IMR-90 (cell line): ENCODE measurements around the gene ADAMTSL2. TPM values are rescaled to one million over a fixed set of nuclear protein-coding genes. Genes with fewer than 3 reads are reported as not detected.

Experiments used
- ATAC-seq: fragments of 200-7000 bp; cut with Tn5 transposase; 2 replicates; pipeline ENCODE4 v1.9.1; 2020; ENCODE audit warnings: low read depth, mild to moderate bottlenecking, moderate library complexity
- BruUV-seq: library from RNA; stranded (reverse); fragments of 400-500 nt; replicated peaks from 2 replicates; lab custom pipeline; 2021; lab: Mats Ljungman, UMichigan
- CTCF ChIA-PET: fragments of 300-600 bp; formaldehyde crosslinking; extraction: SDS; loops from one replicate; lab custom pipeline; 2021; ENCODE audit warnings: antibody characterized with exemption; lab: Yijun Ruan, JAX
- POLR2A ChIA-PET: fragments of 300-600 bp; sonication (Branson Sonifier 250); formaldehyde crosslinking; loops from one replicate; lab custom pipeline; 2022; ENCODE audit warnings: antibody characterized with exemption; ENCODE audit not compliant: unreplicated experiment; lab: Charles Lee
- DNase-seq: peaks from one replicate; pipeline ENCODE4 v3.0.0; 2013
- H2AFZ ChIP-seq: replicated peaks from 2 replicates; pipeline ENCODE3; 2013; ENCODE audit warnings: low read length, mild to moderate bottlenecking; ENCODE audit not compliant: poor library complexity
- H2AK5ac ChIP-seq: 2 replicates; pipeline ENCODE4 v1.6.1; 2013; ENCODE audit warnings: low read depth, low read length, inconsistent platforms
- H2AK9ac ChIP-seq: replicated peaks from 2 replicates; pipeline ENCODE3; 2013; ENCODE audit warnings: mild to moderate bottlenecking, low read depth, low read length, moderate library complexity; ENCODE audit not compliant: poor library complexity
- H2BK120ac ChIP-seq: 2 replicates; pipeline ENCODE4 v1.6.1; 2013; ENCODE audit warnings: low read depth, low read length, inconsistent platforms
- H2BK15ac ChIP-seq: 3 replicates; pipeline ENCODE4 v1.6.1; 2013; ENCODE audit warnings: low read depth, low read length, inconsistent platforms
- H2BK20ac ChIP-seq: 2 replicates; pipeline ENCODE4 v1.6.1; 2013; ENCODE audit warnings: low read depth, mild to moderate bottlenecking, inconsistent platforms, low read length, moderate library complexity
- H2BK5ac ChIP-seq: 2 replicates; pipeline ENCODE4 v1.6.1; 2013; ENCODE audit warnings: mild to moderate bottlenecking, low read depth, low read length, inconsistent platforms; ENCODE audit not compliant: poor library complexity, severe bottlenecking
- H3K14ac ChIP-seq: replicated peaks from 2 replicates; pipeline ENCODE4 v1.6.1; 2013; ENCODE audit warnings: low read depth, low read length, inconsistent platforms
- H3K18ac ChIP-seq: 2 replicates; pipeline ENCODE4 v1.6.1; 2013; ENCODE audit warnings: low read depth, low read length, control low read depth
- H3K23ac ChIP-seq: 2 replicates; pipeline ENCODE4 v1.6.1; 2013; ENCODE audit warnings: low read depth, low read length, inconsistent platforms
- H3K27ac ChIP-seq: 2 replicates; pipeline ENCODE4 v1.5.1; 2013; ENCODE audit warnings: mild to moderate bottlenecking, control low read depth, low read length; ENCODE audit not compliant: insufficient read depth
- H3K27me3 ChIP-seq: 2 replicates; pipeline ENCODE4 v1.6.1; 2013; ENCODE audit warnings: low read length; ENCODE audit not compliant: control insufficient read depth, insufficient read depth
- H3K36me3 ChIP-seq: 2 replicates; pipeline ENCODE4 v1.6.1; 2013; ENCODE audit warnings: low read length, mixed read lengths; ENCODE audit not compliant: control insufficient read depth, insufficient read depth
- H3K4ac ChIP-seq: 2 replicates; pipeline ENCODE4 v1.6.1; 2013; ENCODE audit warnings: low read depth, low read length, inconsistent platforms
- H3K4me1 ChIP-seq: 2 replicates; pipeline ENCODE4 v1.6.1; 2013; ENCODE audit warnings: low read length, mixed read lengths; ENCODE audit not compliant: control insufficient read depth, insufficient read depth
- H3K4me2 ChIP-seq: 2 replicates; pipeline ENCODE4 v1.6.1; 2013; ENCODE audit warnings: low read depth, mild to moderate bottlenecking, control low read depth, low read length, moderate library complexity
- H3K4me3 ChIP-seq: 2 replicates; pipeline ENCODE4 v1.5.1; 2013; ENCODE audit warnings: low read depth, mild to moderate bottlenecking, control low read depth, low read length, moderate library complexity; ENCODE audit not compliant: insufficient read depth
- H3K56ac ChIP-seq: 2 replicates; pipeline ENCODE4 v1.6.1; 2013; ENCODE audit warnings: low read length, inconsistent platforms; ENCODE audit not compliant: insufficient read depth; ENCODE audit errors: extremely low read depth
- H3K79me1 ChIP-seq, 2 experiments: 2 replicates each; pipeline ENCODE4 v1.6.1; 2013; ENCODE audit warnings: low read length in 2 of 2, inconsistent platforms in 1 of 2, low read depth in 1 of 2
- H3K9ac ChIP-seq: 2 replicates; pipeline ENCODE4 v1.6.1; 2013; ENCODE audit warnings: low read depth, low read length, control low read depth
- H3K9me1 ChIP-seq: 2 replicates; pipeline ENCODE4 v1.6.1; 2013; ENCODE audit warnings: low read length, inconsistent platforms; ENCODE audit not compliant: insufficient read depth
- H3K9me3 ChIP-seq: 2 replicates; pipeline ENCODE4 v1.6.1; 2013; ENCODE audit warnings: low read length; ENCODE audit not compliant: control insufficient read depth, insufficient read depth
- H4K20me1 ChIP-seq: 2 replicates; pipeline ENCODE4 v1.6.1; 2013; ENCODE audit warnings: low read length, inconsistent platforms; ENCODE audit not compliant: insufficient read depth
- H4K5ac ChIP-seq: 2 replicates; pipeline ENCODE4 v1.6.1; 2013; ENCODE audit warnings: mild to moderate bottlenecking, low read depth, low read length, control low read depth
- H4K8ac ChIP-seq, 2 experiments: 2 replicates each; pipeline ENCODE4 v1.6.1; 2013; ENCODE audit warnings: low read depth in 2 of 2, low read length in 2 of 2, control low read depth in 1 of 2, inconsistent platforms in 1 of 2
- H4K91ac ChIP-seq: 2 replicates; pipeline ENCODE4 v1.6.1; 2013; ENCODE audit warnings: low read depth, low read length, inconsistent platforms; ENCODE audit not compliant: insufficient read depth
- CEBPB ChIP-seq: IDR thresholded peaks from 2 replicates; pipeline ENCODE4 v1.6.1; 2012; ENCODE audit warnings: low read depth, low read length, improper control_type of control experiment
- CHD1 ChIP-seq: IDR thresholded peaks from 2 replicates; pipeline ENCODE4 v1.6.1; 2012; ENCODE audit warnings: low read depth, low read length, improper control_type of control experiment
- FOS ChIP-seq: fragments of 150-350 bp; IDR thresholded peaks from 2 replicates; pipeline ENCODE4 v1.6.1; 2016; ENCODE audit warnings: low read depth, low read length
- MAFK ChIP-seq: IDR thresholded peaks from 2 replicates; pipeline ENCODE4 v1.6.1; 2012; ENCODE audit warnings: low read depth, low read length, improper control_type of control experiment
- MAZ ChIP-seq: IDR thresholded peaks from 2 replicates; pipeline ENCODE4 v1.6.1; 2012; ENCODE audit warnings: low read depth, mild to moderate bottlenecking, low read length, improper control_type of control experiment, moderate library complexity, borderline replicate concordance
- MXI1 ChIP-seq: IDR thresholded peaks from 2 replicates; pipeline ENCODE4 v1.6.1; 2012; ENCODE audit warnings: low read depth, mild to moderate bottlenecking, low read length, moderate library complexity, borderline replicate concordance
- NFE2L2 ChIP-seq: fragments of 150-350 bp; IDR thresholded peaks from 2 replicates; pipeline ENCODE4 v1.6.1; 2016; ENCODE audit warnings: low read depth, mild to moderate bottlenecking, low read length
- POLR2A ChIP-seq: IDR thresholded peaks from 2 replicates; pipeline ENCODE4 v1.6.1; 2012; ENCODE audit warnings: mild to moderate bottlenecking, low read depth, low read length
- RAD21 ChIP-seq: IDR thresholded peaks from 2 replicates; pipeline ENCODE4 v1.6.1; 2012; ENCODE audit warnings: low read length, improper control_type of control experiment
- RCOR1 ChIP-seq: IDR thresholded peaks from 2 replicates; pipeline ENCODE4 v1.6.1; 2012; ENCODE audit warnings: mild to moderate bottlenecking, low read length, improper control_type of control experiment; ENCODE audit not compliant: insufficient replicate concordance
- RFX5 ChIP-seq: IDR thresholded peaks from 2 replicates; pipeline ENCODE4 v1.8.0; 2012; ENCODE audit warnings: low read depth, mild to moderate bottlenecking, low read length, moderate library complexity
- SMC3 ChIP-seq: fragments of 150-350 bp; IDR thresholded peaks from 2 replicates; pipeline ENCODE4 v1.6.1; 2016; ENCODE audit warnings: low read depth, mild to moderate bottlenecking, antibody characterized with exemption, low read length, moderate library complexity
- WGBS, 2 experiments: methylation state at CpG; one replicate each; pipeline versions ENCODE4 v1.1.5 to v1.1.7; 2013; ENCODE audit warnings: missing lambda C conversion rate in 2 of 2; ENCODE audit not compliant: insufficient read length in 1 of 2; ENCODE audit errors: extremely low coverage in 2 of 2; 5-methylcytosine and 5-hydroxymethylcytosine counted together
- dilution Hi-C: fragments of 300-500 bp; cut with HindIII; formaldehyde crosslinking; loops from one replicate; pipeline ENCODE4 v1.14.3; 2018; ENCODE audit warnings: low sequenced_read_pairs; ENCODE audit not compliant: unreplicated experiment
- in situ Hi-C: fragments of 300-500 bp; cut with MboI; formaldehyde crosslinking; loops from 3 replicates; pipeline ENCODE4 v1.14.3; 2019; ENCODE audit warnings: low sequenced_read_pairs, inconsistent platforms, mixed read lengths
- intact Hi-C: fragments of 100-400 bp; cut with micrococcal nuclease; formaldehyde crosslinking; loops from 2 replicates; pipeline ENCODE4 v1.10.0; 2022
- polyA plus RNA-seq, 3 experiments: library from polyadenylated mRNA; depleted of rRNA; stranded (reverse); fragments of >200 nt; gene quantifications; 2 replicates each; pipeline ENCODE4 v1.2.3, GENCODE V29; 2012; ENCODE audit warnings: low replicate concordance in 1 of 3
- total RNA-seq: library from RNA; depleted of rRNA; stranded (reverse); fragments of >200 nt; gene quantifications from 2 replicates; pipeline ENCODE4 v1.2.3, GENCODE V29; 2012
- TF ChIP-seq, protein P1 (sequence below): fragments of 150-350 bp; IDR thresholded peaks from 2 replicates; pipeline ENCODE4 v1.6.1; 2017; ENCODE audit warnings: mild to moderate bottlenecking, antibody characterized with exemption, low read length, low read depth
- TF ChIP-seq, protein P2 (sequence below): fragments of 150-350 bp; IDR thresholded peaks from 2 replicates; pipeline ENCODE4 v1.6.1; 2016; ENCODE audit warnings: low read depth, mild to moderate bottlenecking, low read length, moderate library complexity, borderline replicate concordance
- TF ChIP-seq, protein P3 (sequence below): conservative IDR thresholded peaks from 2 replicates; pipeline ENCODE4 v1.5.1; 2012; ENCODE audit warnings: mild to moderate bottlenecking, low read depth, low read length, improper control_type of control experiment

Gene ADAMTSL2
- total and polyA plus RNA-seq, 2 of the 4 experiments (the other 2 are of a cell fraction), result not detected

DNA sequence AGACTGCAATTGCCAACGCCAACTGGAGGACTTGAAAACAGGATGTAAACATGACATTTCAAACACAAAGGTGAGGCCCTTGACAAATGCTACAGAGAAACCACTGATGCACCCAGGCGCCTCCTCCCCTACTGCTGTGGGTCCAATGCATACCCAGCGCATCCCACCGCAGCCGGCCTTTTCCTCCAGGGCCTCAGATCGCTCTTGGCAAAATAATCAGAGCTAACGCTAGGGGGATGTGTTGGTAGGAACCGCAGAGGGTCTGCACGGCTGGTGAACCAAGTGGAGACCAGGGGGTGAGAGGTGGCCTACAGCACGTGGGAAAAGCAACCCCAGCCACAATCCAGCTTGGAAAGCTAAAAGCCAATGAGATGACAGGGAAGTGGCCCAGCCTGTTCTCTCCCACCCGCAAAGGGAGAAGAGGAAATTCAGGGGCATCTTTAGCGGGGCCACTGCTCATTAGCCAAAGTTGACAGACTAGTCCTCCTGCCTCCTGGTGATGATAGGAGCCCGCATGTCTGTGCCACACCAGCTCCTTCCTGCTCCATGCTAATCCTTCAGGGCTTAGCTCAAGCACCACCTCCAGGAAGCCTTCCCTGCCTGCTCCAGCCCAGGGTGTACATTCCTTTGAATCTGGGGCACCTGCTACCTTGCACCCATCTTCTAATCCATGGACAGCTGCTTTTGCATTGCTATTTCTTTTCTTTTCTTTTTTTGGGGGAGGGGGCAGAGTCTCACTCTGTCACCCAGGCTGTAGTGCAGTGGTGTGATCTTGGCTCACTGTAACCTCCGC lies 68.8 kb downstream of the ADAMTSL2 start:
- no peak overlapping the region for H3K27ac ChIP-seq
- no peak overlapping the region for H4K8ac ChIP-seq
- H2BK15ac ChIP-seq, result no peak overlapping the region
- dilution Hi-C loops, result no loop called here
- H3K4ac ChIP-seq, result no peak overlapping the region
- H3K36me3 ChIP-seq, result no peaks in the 10 kb centered on the region
- no peak overlapping the region for H3K23ac ChIP-seq
- H3K79me1 ChIP-seq, result no peaks in the 10 kb centered on the region
- WGBS, 2 experiments, result 59% methylated on average over 2 of the region's 14 CpGs; no CpG with 5 or more reads in 1 of the 2 experiments
- no TSS peak for BruUV-seq
- no peak overlapping the region for H2AFZ ChIP-seq
- no peak overlapping the region for H2AK5ac ChIP-seq
- no peak overlapping the region for H3K4me3 ChIP-seq
- H2AK9ac ChIP-seq, result no peak overlapping the region
- in situ Hi-C loops, result no loop called here
- H3K9me3 ChIP-seq, result peaks cover 4% of the 10 kb centered on the region; the same call in 1 of the 2 replicates
- H3K27me3 ChIP-seq, result peaks cover 66% of the 10 kb centered on the region
- no peaks in the 10 kb centered on the region for H4K20me1 ChIP-seq
- no peak overlapping the region for H3K18ac ChIP-seq
- no peaks in the 10 kb centered on the region for H3K4me1 ChIP-seq
- ATAC-seq (no peak), DNase-seq (no peak)
- no peak overlapping the region for H3K9ac ChIP-seq
- H3K56ac ChIP-seq, result no peak overlapping the region
- TF ChIP-seq CHD1, result no peak
- no peak for TF ChIP-seq RAD21
- no peak for TF ChIP-seq NFE2L2
- TF ChIP-seq RFX5, result no peak
- no peak for TF ChIP-seq MXI1
- TF ChIP-seq, protein P1, sequence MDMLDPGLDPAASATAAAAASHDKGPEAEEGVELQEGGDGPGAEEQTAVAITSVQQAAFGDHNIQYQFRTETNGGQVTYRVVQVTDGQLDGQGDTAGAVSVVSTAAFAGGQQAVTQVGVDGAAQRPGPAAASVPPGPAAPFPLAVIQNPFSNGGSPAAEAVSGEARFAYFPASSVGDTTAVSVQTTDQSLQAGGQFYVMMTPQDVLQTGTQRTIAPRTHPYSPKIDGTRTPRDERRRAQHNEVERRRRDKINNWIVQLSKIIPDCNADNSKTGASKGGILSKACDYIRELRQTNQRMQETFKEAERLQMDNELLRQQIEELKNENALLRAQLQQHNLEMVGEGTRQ, result no peak
- no peak for TF ChIP-seq FOS
- TF ChIP-seq MAZ, result no peak
- no peak for TF ChIP-seq RCOR1
- TF ChIP-seq POLR2A, result no peak
- no peak for TF ChIP-seq SMC3
- TF ChIP-seq CEBPB, result no peak
- TF ChIP-seq, protein P2, sequence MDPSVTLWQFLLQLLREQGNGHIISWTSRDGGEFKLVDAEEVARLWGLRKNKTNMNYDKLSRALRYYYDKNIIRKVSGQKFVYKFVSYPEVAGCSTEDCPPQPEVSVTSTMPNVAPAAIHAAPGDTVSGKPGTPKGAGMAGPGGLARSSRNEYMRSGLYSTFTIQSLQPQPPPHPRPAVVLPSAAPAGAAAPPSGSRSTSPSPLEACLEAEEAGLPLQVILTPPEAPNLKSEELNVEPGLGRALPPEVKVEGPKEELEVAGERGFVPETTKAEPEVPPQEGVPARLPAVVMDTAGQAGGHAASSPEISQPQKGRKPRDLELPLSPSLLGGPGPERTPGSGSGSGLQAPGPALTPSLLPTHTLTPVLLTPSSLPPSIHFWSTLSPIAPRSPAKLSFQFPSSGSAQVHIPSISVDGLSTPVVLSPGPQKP, result no peak
- TF ChIP-seq, protein P3, sequence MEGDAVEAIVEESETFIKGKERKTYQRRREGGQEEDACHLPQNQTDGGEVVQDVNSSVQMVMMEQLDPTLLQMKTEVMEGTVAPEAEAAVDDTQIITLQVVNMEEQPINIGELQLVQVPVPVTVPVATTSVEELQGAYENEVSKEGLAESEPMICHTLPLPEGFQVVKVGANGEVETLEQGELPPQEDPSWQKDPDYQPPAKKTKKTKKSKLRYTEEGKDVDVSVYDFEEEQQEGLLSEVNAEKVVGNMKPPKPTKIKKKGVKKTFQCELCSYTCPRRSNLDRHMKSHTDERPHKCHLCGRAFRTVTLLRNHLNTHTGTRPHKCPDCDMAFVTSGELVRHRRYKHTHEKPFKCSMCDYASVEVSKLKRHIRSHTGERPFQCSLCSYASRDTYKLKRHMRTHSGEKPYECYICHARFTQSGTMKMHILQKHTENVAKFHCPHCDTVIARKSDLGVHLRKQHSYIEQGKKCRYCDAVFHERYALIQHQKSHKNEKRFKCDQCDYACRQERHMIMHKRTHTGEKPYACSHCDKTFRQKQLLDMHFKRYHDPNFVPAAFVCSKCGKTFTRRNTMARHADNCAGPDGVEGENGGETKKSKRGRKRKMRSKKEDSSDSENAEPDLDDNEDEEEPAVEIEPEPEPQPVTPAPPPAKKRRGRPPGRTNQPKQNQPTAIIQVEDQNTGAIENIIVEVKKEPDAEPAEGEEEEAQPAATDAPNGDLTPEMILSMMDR, result no peak
- no peak for TF ChIP-seq MAFK
- intact Hi-C loops, result loop anchor here (10.0 kb wide), 1 partner anchor 121 kb away; no protein-coding TSS in a partner anchor
- no peak overlapping the region for H4K5ac ChIP-seq
- no peak overlapping the region for H3K14ac ChIP-seq
- POLR2A ChIA-PET, result no interaction called here
- H2BK20ac ChIP-seq, result no peak overlapping the region
- H2BK5ac ChIP-seq, result no peak overlapping the region
- H2BK120ac ChIP-seq, result no peak overlapping the region
- CTCF ChIA-PET, result interaction anchor here (1.3 kb wide), 1 partner anchor 9 kb away, joined by 4 read pairs; no protein-coding TSS in a partner anchor
- H3K9me1 ChIP-seq, result no peaks in the 10 kb centered on the region
- no peak overlapping the region for H3K4me2 ChIP-seq
- H4K91ac ChIP-seq, result no peak overlapping the region
